Skeletal muscle satellite cell (primary cell): Measurements from ENCODE around the gene ARHGEF1.

Source experiments
- H3K27me3 ChIP-seq: 2 replicates; pipeline ENCODE4 v1.7.0; 2013; ENCODE audit warnings: low read length; ENCODE audit not compliant: control insufficient read depth, insufficient read depth
- H3K36me3 ChIP-seq: 2 replicates; pipeline ENCODE4 v1.7.0; 2013; ENCODE audit warnings: mild to moderate bottlenecking, control low read depth, low read length; ENCODE audit not compliant: insufficient read depth
- H3K4me1 ChIP-seq: 2 replicates; pipeline ENCODE4 v1.7.0; 2013; ENCODE audit warnings: low read length; ENCODE audit not compliant: control insufficient read depth, insufficient read depth
- H3K4me2 ChIP-seq: 2 replicates; pipeline ENCODE4 v1.7.0; 2013; ENCODE audit warnings: mild to moderate bottlenecking, low read length
- H3K4me3 ChIP-seq: 2 replicates; pipeline ENCODE4 v1.7.0; 2013; ENCODE audit warnings: low read length
- H3K9ac ChIP-seq: 2 replicates; pipeline ENCODE4 v1.7.0; 2013; ENCODE audit warnings: mild to moderate bottlenecking, low read depth, low read length, moderate library complexity
- H3K9me3 ChIP-seq: replicated peaks from 2 replicates; pipeline ENCODE4 v1.7.0; 2013; ENCODE audit warnings: mild to moderate bottlenecking, control low read depth, low read length

ARHGEF1 gene

DNA sequence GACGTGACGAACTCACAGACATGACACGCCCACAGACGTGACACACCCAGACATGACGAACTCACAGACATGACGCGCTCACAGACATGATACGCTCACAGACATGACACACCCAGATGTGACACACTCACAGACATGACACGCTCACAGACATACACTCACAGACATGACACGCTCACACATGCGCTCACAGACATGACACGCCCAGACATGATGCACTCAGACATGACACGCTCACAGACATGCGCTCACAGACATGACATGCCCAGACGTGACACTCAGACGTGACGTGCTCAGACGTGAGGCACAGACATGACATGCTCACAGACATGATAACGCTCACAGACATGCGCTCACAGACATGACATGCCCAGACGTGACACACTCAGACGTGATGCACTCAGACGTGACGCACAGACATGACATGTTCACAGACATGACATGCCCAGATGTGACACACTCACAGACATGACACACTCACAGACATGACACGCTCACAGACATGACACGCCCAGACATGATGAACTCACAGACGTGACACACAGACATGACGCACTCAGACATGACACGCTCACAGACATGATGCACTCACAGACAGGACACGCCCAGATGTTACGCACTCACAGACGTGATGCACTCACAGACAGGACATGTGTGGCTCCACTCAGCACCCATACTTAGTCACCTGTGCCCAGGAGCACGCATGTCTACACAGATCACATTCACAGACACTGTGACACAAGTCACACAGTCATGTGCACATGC is 37.1 kb downstream of the ARHGEF1 start:
- no peak overlapping the region for H3K4me2 ChIP-seq

DNA sequence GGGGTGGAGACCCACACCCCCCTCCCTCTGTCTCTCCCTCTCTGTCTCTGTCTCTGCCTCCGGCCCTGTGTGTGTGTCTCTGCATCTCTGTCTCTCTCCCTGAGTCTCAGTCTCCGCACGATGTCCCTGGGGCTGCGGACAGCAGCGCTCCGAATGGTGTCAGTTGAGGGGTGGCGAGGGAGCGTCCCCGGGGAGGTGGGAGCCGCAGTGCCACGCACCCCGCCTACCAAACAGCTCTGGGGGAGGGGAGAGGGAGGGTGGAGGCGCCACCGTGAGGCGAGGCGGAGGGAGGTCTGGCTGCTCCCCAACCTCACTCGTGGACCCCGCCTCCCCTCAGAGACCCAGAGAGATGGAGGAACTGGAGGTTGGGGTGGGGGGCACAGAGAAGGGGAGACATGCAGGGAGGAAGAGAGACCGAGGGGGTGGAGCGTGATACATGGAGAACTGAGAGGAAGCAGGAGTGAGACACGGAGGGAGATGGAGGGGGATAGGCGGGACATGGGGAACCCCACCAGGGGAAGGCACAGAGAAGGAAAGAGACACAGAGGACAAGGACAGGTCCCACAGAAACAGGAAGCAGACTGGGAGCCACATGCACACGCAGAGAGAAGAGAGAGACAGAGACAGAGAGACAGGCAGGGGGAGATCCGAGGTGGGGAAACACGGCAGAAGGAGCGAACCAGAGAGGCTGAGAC is 38.0 kb downstream of the ARHGEF1 start:
- Histone ChIP-seq H3K9me3 (no peaks in the 10 kb centered on the region), H3K9ac (no peak overlapping the region), H3K4me2 (no peak overlapping the region), H3K36me3 (no peaks in the 10 kb centered on the region), H3K4me1 (no peaks in the 10 kb centered on the region), H3K4me3 (no peak overlapping the region), H3K27me3 (peaks cover 84% of the 10 kb centered on the region)

More for the DNA sequence above, 37.1 kb downstream of the ARHGEF1 start:
- H3K9ac ChIP-seq = no peak overlapping the region
- H3K9me3 ChIP-seq = no peaks in the 10 kb centered on the region
- H3K36me3 ChIP-seq = no peaks in the 10 kb centered on the region
- H3K27me3 ChIP-seq = peaks cover 87% of the 10 kb centered on the region
- no peaks in the 10 kb centered on the region for H3K4me1 ChIP-seq
- H3K4me3 ChIP-seq = no peak overlapping the region

DNA sequence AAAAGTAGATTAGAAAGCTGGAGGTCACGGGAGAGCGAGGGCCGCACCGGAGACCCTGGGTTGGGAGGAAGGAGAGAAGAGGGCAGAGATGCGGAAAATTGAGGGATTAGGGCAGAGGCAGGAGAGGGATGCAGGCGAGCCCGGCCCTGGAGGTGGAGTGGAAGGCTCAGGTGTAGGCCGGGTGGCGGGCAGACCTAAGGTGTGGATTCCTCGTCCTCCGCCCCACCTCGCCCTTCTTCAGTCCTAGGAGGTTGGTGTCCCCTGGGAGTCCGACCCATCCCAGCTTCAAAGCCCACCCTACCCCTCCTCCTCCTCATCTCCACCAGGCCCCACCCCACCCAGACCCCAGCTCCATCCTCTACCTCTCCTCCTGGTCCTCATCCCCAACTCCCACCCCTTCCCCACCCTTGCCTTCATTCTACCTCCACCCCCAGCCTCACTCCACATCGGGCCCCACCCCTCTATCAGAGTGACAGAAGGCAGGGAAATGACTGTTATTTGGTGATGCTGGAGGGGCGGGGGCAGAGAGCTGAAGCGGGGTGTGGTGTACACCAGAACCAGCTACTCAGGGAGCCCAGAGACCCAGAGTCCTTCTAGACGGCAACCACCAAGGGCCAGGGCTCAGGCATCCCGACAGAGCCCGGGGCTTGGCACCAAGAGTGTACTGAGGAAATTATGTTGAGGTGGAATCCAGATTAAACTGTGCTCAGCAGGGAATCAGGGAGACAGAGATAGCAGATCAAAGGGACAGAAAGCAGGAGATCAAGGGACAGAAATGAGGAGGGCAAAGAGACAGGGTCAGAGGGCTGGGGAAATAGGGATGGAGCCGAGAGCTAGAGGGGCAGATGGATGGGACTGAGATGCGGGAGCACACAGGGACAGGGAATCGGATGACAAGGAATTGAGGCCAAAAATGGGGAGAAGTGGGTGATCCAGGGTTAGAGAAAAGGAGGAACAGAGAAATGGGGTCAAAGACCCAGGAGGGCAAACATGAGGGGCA is 38.9 kb downstream of the ARHGEF1 start:
- no peaks in the 10 kb centered on the region for H3K9me3 ChIP-seq
- no peak overlapping the region for H3K4me3 ChIP-seq
- peaks cover 82% of the 10 kb centered on the region for H3K27me3 ChIP-seq
- no peaks in the 10 kb centered on the region for H3K36me3 ChIP-seq
- H3K4me1 ChIP-seq = no peaks in the 10 kb centered on the region
- no peak overlapping the region for H3K9ac ChIP-seq
- H3K4me2 ChIP-seq = no peak overlapping the region

DNA sequence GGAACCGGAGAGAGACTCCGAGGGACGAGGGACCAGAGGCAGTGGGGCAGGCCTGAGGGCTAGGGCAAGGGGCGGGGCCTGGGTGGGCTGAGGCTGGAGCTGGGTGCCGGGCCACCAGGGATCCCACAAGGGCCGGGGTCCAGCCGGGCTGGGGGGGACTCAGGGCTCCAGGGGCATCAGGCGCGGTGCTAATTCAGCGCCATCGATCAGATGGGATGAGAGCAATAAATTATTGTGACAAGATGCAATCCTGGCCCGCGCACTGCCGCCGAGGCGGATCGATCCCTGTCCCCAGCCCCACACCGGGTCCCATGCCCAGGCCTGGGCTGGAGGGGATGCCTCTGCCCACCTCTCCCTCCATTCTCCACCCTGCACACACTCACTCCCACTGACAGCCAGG is 39.6 kb downstream of the ARHGEF1 start:
- H3K4me2 ChIP-seq = no peak overlapping the region
- no peak overlapping the region for H3K4me3 ChIP-seq
- no peak overlapping the region for H3K9ac ChIP-seq
- H3K27me3 ChIP-seq = peaks cover 83% of the 10 kb centered on the region
- H3K4me1 ChIP-seq = no peaks in the 10 kb centered on the region
- H3K36me3 ChIP-seq = no peaks in the 10 kb centered on the region
- H3K9me3 ChIP-seq = no peaks in the 10 kb centered on the region

DNA sequence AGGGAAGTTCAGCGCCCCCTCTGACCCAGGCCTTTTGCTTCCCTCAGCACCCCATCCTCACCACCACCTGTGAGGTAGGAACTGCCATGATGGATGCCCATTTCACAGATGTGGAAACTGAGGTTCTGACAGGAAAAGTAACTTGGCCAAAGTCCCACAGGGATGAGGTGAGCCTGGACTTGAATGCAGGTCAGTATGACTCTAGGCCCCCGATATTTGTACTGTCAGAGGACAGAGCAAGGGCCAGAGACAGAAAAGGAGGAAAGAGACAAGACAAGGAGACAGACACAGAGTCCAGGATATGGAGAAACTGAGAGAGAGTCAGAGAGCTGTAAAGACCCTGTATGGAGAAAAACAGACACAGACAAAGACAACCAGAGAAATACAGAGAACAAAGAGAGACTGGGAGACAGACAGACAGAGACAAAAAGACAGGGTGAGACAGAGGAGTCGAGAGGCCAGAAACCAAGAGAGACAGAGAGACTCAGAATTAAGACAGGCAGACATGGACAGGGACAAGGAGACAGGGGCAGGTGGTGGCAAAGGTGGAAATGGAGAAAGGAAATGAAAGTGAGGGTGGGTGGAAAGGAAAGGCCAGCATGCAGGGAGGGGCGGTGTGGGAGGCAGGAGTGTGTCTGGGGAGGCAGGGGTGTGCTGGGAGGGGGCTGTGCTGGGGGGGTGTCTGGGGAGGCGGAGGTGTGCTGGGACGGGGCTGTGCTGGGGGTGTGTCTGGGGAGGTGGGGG is 40.2 kb downstream of the ARHGEF1 start:
- H3K4me3 ChIP-seq = no peak overlapping the region
- H3K27me3 ChIP-seq = peaks cover 77% of the 10 kb centered on the region
- no peaks in the 10 kb centered on the region for H3K9me3 ChIP-seq

DNA sequence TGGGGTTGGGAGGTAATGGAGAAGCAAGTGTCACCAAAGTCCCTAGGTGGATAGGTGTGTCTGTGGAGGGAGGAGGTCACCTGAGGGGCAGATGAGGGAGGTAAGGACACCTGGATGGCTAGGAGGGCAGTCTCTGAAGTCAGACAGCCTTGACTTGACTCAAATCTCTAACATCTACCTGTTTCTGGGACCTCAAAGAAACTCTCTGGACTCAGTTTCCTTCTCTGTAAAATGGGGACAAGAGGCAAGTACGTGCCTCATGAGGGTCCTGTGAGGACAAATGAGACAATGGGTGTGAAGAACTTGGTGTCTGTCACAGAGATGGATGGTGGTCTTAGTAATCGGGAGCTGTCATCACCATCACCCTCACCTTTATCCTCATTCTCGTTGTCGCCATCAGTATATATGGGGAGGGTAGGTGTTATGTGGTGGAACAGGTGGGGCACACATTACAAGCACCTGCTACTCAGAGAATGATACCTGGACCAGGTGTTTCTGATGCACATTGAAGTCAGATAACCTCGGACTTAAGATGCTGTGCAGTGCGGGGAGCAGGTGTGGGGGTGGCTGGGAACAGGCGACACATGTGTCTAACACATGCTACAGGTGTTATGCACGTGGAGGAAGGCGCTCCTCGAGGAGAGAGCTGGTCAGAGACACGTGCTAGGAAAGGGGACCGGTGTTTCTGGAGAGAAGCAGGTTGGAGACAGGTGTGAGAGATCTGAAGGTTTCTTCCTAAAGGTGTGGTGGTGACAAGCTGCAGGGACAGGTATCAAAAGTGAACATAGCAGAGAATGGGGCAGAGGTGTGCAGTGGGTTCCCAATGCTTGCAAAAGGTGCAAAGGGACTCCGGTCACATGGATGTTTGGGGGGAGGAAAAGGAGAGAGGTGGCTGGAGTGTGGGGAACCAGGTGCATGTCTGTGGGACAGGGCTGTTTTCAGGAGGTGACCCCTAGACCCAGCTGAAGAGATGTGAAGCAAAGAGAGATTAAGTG is 41.5 kb downstream of the ARHGEF1 start:
- Histone ChIP-seq H3K4me1 (peaks cover 8% of the 10 kb centered on the region), H3K36me3 (no peaks in the 10 kb centered on the region), H3K9me3 (no peaks in the 10 kb centered on the region)

More for the DNA sequence above, 40.2 kb downstream of the ARHGEF1 start:
- Histone ChIP-seq H3K9ac (no peak overlapping the region), H3K4me1 (peaks cover 1% of the 10 kb centered on the region), H3K4me2 (no peak overlapping the region), H3K36me3 (no peaks in the 10 kb centered on the region)

DNA sequence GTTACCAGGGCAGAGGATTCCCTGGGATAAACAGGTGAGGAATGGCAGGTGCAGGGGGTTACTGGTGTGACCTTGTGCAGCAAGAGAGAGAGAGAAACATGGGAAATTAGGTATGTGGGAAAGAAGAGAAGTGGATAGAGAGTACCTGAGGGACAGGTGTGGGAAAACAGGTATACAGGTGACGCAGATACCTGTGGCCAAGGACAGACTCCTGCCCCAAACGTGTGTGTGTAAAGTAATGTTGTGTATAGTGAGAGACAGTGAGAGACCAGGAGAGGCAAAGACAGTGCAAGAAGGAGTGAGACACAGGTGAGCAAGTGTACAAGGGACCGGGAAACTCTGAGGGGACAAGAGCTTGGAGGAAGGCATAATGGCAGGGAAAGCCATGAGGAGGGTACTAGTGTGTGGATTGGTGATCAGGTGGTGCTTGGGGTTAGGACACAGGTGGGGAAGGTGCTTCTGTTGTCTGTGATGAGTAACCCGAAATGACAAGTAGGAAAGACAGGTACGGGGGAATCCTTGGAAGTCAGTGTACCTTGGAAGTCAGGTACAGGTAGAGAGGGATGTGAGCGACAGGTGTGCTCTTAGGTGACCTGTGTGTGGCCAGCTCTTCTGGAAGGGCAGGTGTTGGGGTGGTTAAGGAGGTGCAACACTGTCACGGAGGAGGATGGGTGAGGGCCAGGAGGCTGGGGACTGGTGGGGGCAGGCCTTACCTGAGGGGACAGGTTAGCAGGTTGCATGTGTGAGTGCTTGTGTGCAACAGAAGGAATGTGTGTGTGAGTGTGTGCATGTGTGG is 42.4 kb downstream of the ARHGEF1 start:
- no peak overlapping the region for H3K9ac ChIP-seq
- H3K9me3 ChIP-seq = no peaks in the 10 kb centered on the region
- no peak overlapping the region for H3K4me2 ChIP-seq
- H3K4me3 ChIP-seq = no peak overlapping the region
- H3K36me3 ChIP-seq = no peaks in the 10 kb centered on the region
- H3K27me3 ChIP-seq = peaks cover 79% of the 10 kb centered on the region
- peaks cover 8% of the 10 kb centered on the region for H3K4me1 ChIP-seq

More for the DNA sequence above, 41.5 kb downstream of the ARHGEF1 start:
- no peak overlapping the region for H3K4me3 ChIP-seq
- peaks cover 77% of the 10 kb centered on the region for H3K27me3 ChIP-seq
- H3K4me2 ChIP-seq = no peak overlapping the region
- H3K9ac ChIP-seq = no peak overlapping the region

DNA sequence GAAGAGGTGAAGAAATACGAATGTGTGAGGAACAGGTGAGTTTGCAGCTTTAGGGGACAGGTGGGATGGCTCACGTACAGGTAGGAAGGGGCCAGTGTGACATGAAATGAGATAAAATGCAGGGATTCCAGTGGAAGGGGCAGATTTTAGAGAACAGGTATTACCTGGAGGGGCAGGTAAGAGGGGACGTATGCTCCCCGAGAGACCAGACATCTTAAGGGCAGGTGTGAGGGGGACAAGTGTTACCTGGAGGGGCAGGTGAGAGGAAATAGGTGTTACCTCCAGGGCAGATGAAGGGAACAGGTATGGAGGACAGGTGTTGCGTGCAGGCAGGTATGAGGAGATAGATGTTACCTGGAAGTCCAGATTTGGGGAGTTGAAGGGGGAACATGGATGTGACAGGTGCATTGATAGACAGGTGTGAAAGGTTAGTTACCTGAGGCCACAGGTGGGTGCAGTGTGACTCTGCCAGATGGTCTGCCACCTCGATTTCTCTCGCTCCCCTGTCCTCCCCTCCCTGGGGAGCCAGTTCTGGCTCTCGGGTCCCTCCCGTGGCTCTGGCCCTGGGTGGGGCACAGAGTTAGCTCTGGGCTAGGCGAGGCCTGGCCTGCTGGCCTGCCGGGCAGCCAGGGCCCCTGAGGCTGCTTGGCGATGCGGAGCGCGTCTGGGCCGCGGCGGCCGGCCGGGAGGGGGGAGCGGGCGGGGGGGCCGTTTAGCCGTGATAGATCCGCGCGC is 43.2 kb downstream of the ARHGEF1 start:
- Histone ChIP-seq H3K4me2 (no peak overlapping the region), H3K4me3 (no peak overlapping the region), H3K4me1 (peaks cover 8% of the 10 kb centered on the region), H3K27me3 (peaks cover 79% of the 10 kb centered on the region), H3K9ac (no peak overlapping the region), H3K9me3 (no peaks in the 10 kb centered on the region), H3K36me3 (no peaks in the 10 kb centered on the region)

DNA sequence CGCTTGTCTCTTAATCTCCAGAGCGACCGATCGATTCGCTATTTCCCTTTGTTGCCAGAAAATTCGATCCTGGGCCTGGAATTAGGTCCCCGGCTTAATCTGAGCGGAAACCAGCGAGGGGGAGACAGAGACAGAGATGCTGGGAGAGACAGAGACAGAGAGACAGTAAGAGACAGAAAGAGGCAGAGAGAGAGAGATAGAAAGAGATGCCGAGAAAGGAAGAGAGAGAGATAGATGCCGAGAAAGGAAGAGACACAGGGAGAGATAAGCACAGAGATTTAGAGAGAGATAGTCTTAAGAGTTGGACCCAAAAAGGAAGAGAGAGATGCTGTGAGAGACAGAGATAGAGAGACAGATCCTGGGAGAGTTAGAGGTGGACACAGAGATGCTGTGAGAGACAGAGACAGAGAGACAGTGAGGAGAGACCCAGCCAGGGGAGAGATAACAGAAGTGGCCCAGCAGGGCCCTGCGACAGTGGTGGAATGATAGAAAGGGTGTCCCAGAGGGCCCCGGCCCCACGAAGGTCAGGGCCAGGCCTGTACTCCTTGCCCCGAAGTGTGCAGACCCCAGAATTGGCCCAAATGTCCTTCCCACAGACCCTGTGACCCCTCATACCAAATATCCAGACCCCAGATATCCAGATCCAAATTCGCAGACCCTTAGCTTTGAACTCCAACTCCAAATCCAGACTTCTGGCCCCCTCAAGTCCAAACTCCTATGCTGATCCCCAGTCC is 43.9 kb downstream of the ARHGEF1 start:
- no peak overlapping the region for H3K9ac ChIP-seq
- no peak overlapping the region for H3K4me3 ChIP-seq
- no peak overlapping the region for H3K4me2 ChIP-seq
- H3K27me3 ChIP-seq = peaks cover 80% of the 10 kb centered on the region
- H3K4me1 ChIP-seq = peaks cover 8% of the 10 kb centered on the region
- H3K36me3 ChIP-seq = no peaks in the 10 kb centered on the region
- H3K9me3 ChIP-seq = no peaks in the 10 kb centered on the region
